Sigmoid colon (tissue), 4 donors: ENCODE results near the gene CDKN2C.

ENCODE experiments used
- POLR2A ChIP-seq, 2 donors: fragments of 450-650 bp; IDR thresholded peaks; one replicate each; pipeline ENCODE4 v1.6.1; 2016; ENCODE audit warnings: antibody characterized with exemption in 2 of 2, mild to moderate bottlenecking in 2 of 2, moderate library complexity in 2 of 2
- POLR2AphosphoS5 ChIP-seq, 4 donors: sonication (generic); formaldehyde crosslinking; IDR thresholded peaks; one replicate each; pipeline ENCODE4 v1.6.1; 2017; ENCODE audit warnings: antibody characterized with exemption in 4 of 4
- TF ChIP-seq, protein P1 (sequence below), 4 experiments: fragments of 450-650 bp in 3 of 4; fragments of 200-600 bp in 1 of 4; IDR thresholded peaks; one replicate each; pipeline ENCODE4 v1.5.1; 2016 to 2019; ENCODE audit warnings: antibody characterized with exemption in 4 of 4, mild to moderate bottlenecking in 3 of 4, moderate library complexity in 2 of 4

DNA sequence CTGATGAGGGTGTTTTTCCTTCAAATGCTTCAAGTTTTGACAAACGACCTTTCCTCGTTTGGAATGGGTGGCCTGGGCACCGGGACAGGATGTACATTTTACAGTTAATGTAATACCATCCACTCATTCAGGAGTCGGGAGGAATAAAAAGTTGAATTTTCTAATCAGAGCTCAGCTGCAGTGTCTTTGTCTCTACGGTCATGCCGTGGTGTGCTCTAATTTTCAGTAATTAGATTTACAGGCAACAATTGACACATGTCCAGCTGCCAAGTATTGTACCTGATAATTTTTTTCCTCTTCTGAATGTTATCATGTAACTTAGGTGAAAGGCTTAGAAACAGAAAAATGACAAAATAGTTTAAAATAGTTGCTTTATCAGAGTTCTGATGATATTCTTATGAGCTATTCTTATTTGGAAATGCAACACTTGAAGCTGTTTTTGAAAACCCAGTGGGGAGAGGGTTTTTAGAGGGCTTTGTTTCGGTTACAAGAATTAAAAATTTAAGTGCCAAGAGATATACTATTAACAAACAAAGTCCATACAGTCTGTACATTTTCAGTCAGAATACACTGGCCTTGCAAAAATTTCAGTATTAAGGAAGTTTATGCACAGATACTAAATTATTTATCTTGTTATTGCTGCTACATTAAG, 1.0 kb downstream of the CDKN2C start:
- TF ChIP-seq POLR2AphosphoS5 (IDR thresholded peaks at IDR 0.05) = no peak
- TF ChIP-seq, protein P1, sequence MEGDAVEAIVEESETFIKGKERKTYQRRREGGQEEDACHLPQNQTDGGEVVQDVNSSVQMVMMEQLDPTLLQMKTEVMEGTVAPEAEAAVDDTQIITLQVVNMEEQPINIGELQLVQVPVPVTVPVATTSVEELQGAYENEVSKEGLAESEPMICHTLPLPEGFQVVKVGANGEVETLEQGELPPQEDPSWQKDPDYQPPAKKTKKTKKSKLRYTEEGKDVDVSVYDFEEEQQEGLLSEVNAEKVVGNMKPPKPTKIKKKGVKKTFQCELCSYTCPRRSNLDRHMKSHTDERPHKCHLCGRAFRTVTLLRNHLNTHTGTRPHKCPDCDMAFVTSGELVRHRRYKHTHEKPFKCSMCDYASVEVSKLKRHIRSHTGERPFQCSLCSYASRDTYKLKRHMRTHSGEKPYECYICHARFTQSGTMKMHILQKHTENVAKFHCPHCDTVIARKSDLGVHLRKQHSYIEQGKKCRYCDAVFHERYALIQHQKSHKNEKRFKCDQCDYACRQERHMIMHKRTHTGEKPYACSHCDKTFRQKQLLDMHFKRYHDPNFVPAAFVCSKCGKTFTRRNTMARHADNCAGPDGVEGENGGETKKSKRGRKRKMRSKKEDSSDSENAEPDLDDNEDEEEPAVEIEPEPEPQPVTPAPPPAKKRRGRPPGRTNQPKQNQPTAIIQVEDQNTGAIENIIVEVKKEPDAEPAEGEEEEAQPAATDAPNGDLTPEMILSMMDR (IDR thresholded peaks at IDR 0.05) = no peak
- TF ChIP-seq POLR2A (IDR thresholded peaks at IDR 0.05) = no peak
